Lower lobe of right lung (tissue), 2 donors: ENCODE data around the gene LPCAT2. TPM values are rescaled to one million over a fixed set of nuclear protein-coding genes. Genes with fewer than 3 reads are reported as not detected.

Experiments
- ATAC-seq, 2 donors: fragments of 200-7000 bp; cut with Tn5 transposase; one replicate each; pipeline ENCODE4 v1.9.1; 2020 to 2022; ENCODE audit warnings: mild to moderate bottlenecking in 2 of 2, moderate library complexity in 2 of 2
- DNase-seq: peaks from one replicate; pipeline ENCODE4 v3.0.0-alpha.2; 2020
- H3K27ac ChIP-seq: fragments of 200-600 bp; one replicate; pipeline ENCODE4 v1.8.0; 2022
- H3K27me3 ChIP-seq: fragments of 200-600 bp; one replicate; pipeline ENCODE4 v1.8.0; 2022; ENCODE audit warnings: low read depth
- H3K36me3 ChIP-seq: fragments of 200-600 bp; one replicate; pipeline ENCODE4 v1.8.0; 2022; ENCODE audit warnings: mild to moderate bottlenecking
- H3K4me1 ChIP-seq: fragments of 200-600 bp; one replicate; pipeline ENCODE4 v1.8.0; 2022
- H3K4me3 ChIP-seq: fragments of 200-600 bp; one replicate; pipeline ENCODE4 v1.8.0; 2022; ENCODE audit warnings: mild to moderate bottlenecking
- H3K9me3 ChIP-seq: fragments of 200-600 bp; one replicate; pipeline ENCODE4 v1.8.0; 2022
- intact Hi-C: fragments of 100-400 bp; cut with DNase I; formaldehyde crosslinking; loops from one replicate; pipeline ENCODE4 v1.11.0; 2022
- total RNA-seq: library from RNA; stranded (reverse); fragmentation: NEBNext Ultra II Directional; extraction: Animal tissue kit (Norgen Biotek cat#: 25700); gene quantifications from one replicate; pipeline ENCODE4 v1.2.1, GENCODE V29; 2021
- TF ChIP-seq, protein P1 (sequence below): fragments of 200-600 bp; IDR thresholded peaks from one replicate; pipeline ENCODE4 v1.8.0; 2022; ENCODE audit warnings: antibody characterized with exemption, mild to moderate bottlenecking
- donor health status: DM: no; HTN: yes; CAD: no; lungs with severe emphysema.

LPCAT2 gene
- total RNA-seq, 1 donor from 2014 or later, result 35.8 TPM

DNA sequence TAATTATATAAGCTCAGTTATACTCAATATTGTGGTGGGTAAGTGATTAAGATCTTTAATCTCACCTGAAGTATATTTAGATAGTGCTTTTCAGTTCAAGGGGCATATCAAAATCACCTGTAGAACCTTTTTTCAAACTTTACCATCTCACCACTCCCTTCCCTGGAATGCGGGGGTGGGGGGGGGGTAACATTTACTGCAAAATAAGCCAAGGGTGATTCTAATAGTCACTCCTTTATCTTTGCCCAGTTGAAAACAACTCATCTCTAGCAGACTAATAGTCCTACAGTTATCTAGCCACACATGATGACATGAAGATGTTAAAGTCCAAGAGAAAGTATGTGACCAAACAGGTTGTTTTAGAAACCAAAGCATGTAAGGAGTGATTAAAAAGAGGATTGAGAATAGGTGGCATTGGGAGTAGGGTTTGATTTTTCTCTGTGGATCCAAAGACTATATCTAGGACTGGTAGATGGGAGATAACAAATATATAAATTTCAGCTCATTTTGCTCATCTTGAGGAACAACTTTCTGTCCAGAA, 21.5 kb downstream of the LPCAT2 start:
- no peaks in the 10 kb centered on the region for H3K4me1 ChIP-seq
- ATAC-seq (no peak), DNase-seq (no peak)
- intact Hi-C loops, result no loop called here
- H3K4me3 ChIP-seq, result no peak overlapping the region
- TF ChIP-seq, protein P1, sequence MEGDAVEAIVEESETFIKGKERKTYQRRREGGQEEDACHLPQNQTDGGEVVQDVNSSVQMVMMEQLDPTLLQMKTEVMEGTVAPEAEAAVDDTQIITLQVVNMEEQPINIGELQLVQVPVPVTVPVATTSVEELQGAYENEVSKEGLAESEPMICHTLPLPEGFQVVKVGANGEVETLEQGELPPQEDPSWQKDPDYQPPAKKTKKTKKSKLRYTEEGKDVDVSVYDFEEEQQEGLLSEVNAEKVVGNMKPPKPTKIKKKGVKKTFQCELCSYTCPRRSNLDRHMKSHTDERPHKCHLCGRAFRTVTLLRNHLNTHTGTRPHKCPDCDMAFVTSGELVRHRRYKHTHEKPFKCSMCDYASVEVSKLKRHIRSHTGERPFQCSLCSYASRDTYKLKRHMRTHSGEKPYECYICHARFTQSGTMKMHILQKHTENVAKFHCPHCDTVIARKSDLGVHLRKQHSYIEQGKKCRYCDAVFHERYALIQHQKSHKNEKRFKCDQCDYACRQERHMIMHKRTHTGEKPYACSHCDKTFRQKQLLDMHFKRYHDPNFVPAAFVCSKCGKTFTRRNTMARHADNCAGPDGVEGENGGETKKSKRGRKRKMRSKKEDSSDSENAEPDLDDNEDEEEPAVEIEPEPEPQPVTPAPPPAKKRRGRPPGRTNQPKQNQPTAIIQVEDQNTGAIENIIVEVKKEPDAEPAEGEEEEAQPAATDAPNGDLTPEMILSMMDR, result no peak
- H3K9me3 ChIP-seq, result no peaks in the 10 kb centered on the region
- no peaks in the 10 kb centered on the region for H3K27me3 ChIP-seq
- H3K27ac ChIP-seq, result no peak overlapping the region
- peaks cover 21% of the 10 kb centered on the region for H3K36me3 ChIP-seq

GRCh38 chr16:55532227-55532626, 23.4 kb downstream of the LPCAT2 start:
- H3K4me1 ChIP-seq, result no peaks in the 10 kb centered on the region

GRCh38 chr16:55534756-55535155, 25.9 kb downstream of the LPCAT2 start:
- ATAC-seq (peak; percentile 41 to 50), DNase-seq (no peak)
- TF ChIP-seq, protein P1, result no peak
- no peaks in the 10 kb centered on the region for H3K4me1 ChIP-seq
- intact Hi-C loops, result no loop called here
- no peak overlapping the region for H3K4me3 ChIP-seq
- no peaks in the 10 kb centered on the region for H3K9me3 ChIP-seq
- H3K27ac ChIP-seq, result no peak overlapping the region
- H3K27me3 ChIP-seq, result no peaks in the 10 kb centered on the region
- H3K36me3 ChIP-seq, result peaks cover 9% of the 10 kb centered on the region

More at GRCh38 chr16:55532227-55532626, 23.4 kb downstream of the LPCAT2 start:
- Histone ChIP-seq H3K9me3 (no peaks in the 10 kb centered on the region), H3K36me3 (peaks cover 21% of the 10 kb centered on the region), H3K4me3 (no peak overlapping the region), H3K27me3 (no peaks in the 10 kb centered on the region), H3K27ac (no peak overlapping the region)
- ATAC-seq (no peak), DNase-seq (no peak)
- intact Hi-C loops, result no loop called here
- TF ChIP-seq, protein P1, result no peak

GRCh38 chr16:55539049-55539448, 30.2 kb downstream of the LPCAT2 start:
- no peaks in the 10 kb centered on the region for H3K27me3 ChIP-seq
- H3K36me3 ChIP-seq, result no peaks in the 10 kb centered on the region
- intact Hi-C loops, result no loop called here
- no peak for ATAC-seq
- TF ChIP-seq, protein P1, result no peak
- H3K4me3 ChIP-seq, result no peak overlapping the region
- H3K4me1 ChIP-seq, result no peaks in the 10 kb centered on the region
- H3K9me3 ChIP-seq, result no peaks in the 10 kb centered on the region
- no peak overlapping the region for H3K27ac ChIP-seq
- no peak for DNase-seq

GRCh38 chr16:55539488-55539887, 30.6 kb downstream of the LPCAT2 start:
- H3K4me3 ChIP-seq, result no peak overlapping the region
- no peak overlapping the region for H3K27ac ChIP-seq
- H3K36me3 ChIP-seq, result no peaks in the 10 kb centered on the region
- no peak for DNase-seq
- TF ChIP-seq, protein P1, result no peak
- intact Hi-C loops, result no loop called here
- no peaks in the 10 kb centered on the region for H3K27me3 ChIP-seq
- ATAC-seq, result no peak
- H3K9me3 ChIP-seq, result no peaks in the 10 kb centered on the region
- no peaks in the 10 kb centered on the region for H3K4me1 ChIP-seq
